Smooth muscle cell (in vitro differentiated cells): Measurements from ENCODE around the gene EPS8L3. TPM values are rescaled to one million over a fixed set of nuclear protein-coding genes. Genes with fewer than 3 reads are reported as not detected.
"Not testable (repeated sequence)": the region's sequence is repeated elsewhere in the genome, so short reads cannot be mapped to it uniquely, and the experiment has no call there.

Source experiments
- DNase-seq: peaks from one replicate; lab custom pipeline; 2025; ENCODE audit not compliant: unreplicated experiment; lab: John Stamatoyannopoulos, UW
- H2AFZ ChIP-seq: fragments of 200-600 bp; sonication (generic); 2 replicates; pipeline ENCODE4 v1.6.0; 2016; ENCODE audit warnings: antibody characterized with exemption, low read depth, mild to moderate bottlenecking
- H3F3A ChIP-seq: fragments of 200-600 bp; sonication (generic); 2 replicates; pipeline ENCODE4 v1.6.0; 2017; ENCODE audit warnings: antibody characterized with exemption, low read depth
- H3K27ac ChIP-seq: fragments of 200-600 bp; sonication (generic); 2 replicates; pipeline ENCODE4 v1.5.1; 2016; ENCODE audit warnings: low read depth, mild to moderate bottlenecking
- H3K27me3 ChIP-seq: fragments of 200-600 bp; sonication (generic); 2 replicates; pipeline ENCODE4 v1.6.1; 2016; ENCODE audit warnings: low read depth, mild to moderate bottlenecking
- H3K36me3 ChIP-seq: fragments of 200-600 bp; sonication (generic); 2 replicates; pipeline ENCODE4 v1.5.1; 2016; ENCODE audit warnings: low read depth
- H3K4me1 ChIP-seq: fragments of 200-600 bp; sonication (generic); 2 replicates; pipeline ENCODE4 v1.5.1; 2016; ENCODE audit warnings: low read depth
- H3K4me2 ChIP-seq: fragments of 200-600 bp; sonication (generic); 2 replicates; pipeline ENCODE4 v1.6.0; 2016; ENCODE audit warnings: mild to moderate bottlenecking
- H3K4me3 ChIP-seq: fragments of 200-600 bp; sonication (generic); 2 replicates; pipeline ENCODE4 v1.5.1; 2016; ENCODE audit warnings: mild to moderate bottlenecking
- H3K79me2 ChIP-seq: fragments of 200-600 bp; sonication (generic); 2 replicates; pipeline ENCODE4 v1.6.0; 2016; ENCODE audit warnings: low read depth, mild to moderate bottlenecking
- H3K9ac ChIP-seq: fragments of 200-600 bp; sonication (generic); 2 replicates; pipeline ENCODE4 v1.6.0; 2016; ENCODE audit warnings: low read depth
- H3K9me3 ChIP-seq: fragments of 200-600 bp; sonication (generic); replicated peaks from 2 replicates; pipeline ENCODE4 v1.5.1; 2016; ENCODE audit warnings: low read depth
- H4K20me1 ChIP-seq: fragments of 200-600 bp; sonication (generic); 2 replicates; pipeline ENCODE4 v1.6.0; 2016; ENCODE audit warnings: low read depth
- WGBS: methylation state at CpG from one replicate; pipeline ENCODE4 v1.1.7; 2016; ENCODE audit warnings: low lambda C conversion rate; 5-methylcytosine and 5-hydroxymethylcytosine counted together
- polyA plus RNA-seq: library from polyadenylated mRNA; unstranded; fragments of >200 nt; fragmentation: Nextera tagmentation; extraction: Ambion mirVana; gene quantifications from 2 replicates; pipeline ENCODE4 v1.2.1, GENCODE V29; 2016
- total RNA-seq: library from RNA; depleted of rRNA; stranded (reverse); fragments of >200 nt; gene quantifications from 2 replicates; pipeline ENCODE4 v1.2.3, GENCODE V29; 2014
- TF ChIP-seq, protein P1 (sequence below): fragments of 200-600 bp; sonication (generic); IDR thresholded peaks from 2 replicates; pipeline ENCODE4 v1.5.1; 2017; ENCODE audit warnings: borderline replicate concordance, mild to moderate bottlenecking, antibody characterized with exemption; ENCODE audit not compliant: insufficient read depth, poor library complexity, severe bottlenecking

The EPS8L3 gene
- total and polyA plus RNA-seq, 2 experiments from 2014 or later: not detected

DNA sequence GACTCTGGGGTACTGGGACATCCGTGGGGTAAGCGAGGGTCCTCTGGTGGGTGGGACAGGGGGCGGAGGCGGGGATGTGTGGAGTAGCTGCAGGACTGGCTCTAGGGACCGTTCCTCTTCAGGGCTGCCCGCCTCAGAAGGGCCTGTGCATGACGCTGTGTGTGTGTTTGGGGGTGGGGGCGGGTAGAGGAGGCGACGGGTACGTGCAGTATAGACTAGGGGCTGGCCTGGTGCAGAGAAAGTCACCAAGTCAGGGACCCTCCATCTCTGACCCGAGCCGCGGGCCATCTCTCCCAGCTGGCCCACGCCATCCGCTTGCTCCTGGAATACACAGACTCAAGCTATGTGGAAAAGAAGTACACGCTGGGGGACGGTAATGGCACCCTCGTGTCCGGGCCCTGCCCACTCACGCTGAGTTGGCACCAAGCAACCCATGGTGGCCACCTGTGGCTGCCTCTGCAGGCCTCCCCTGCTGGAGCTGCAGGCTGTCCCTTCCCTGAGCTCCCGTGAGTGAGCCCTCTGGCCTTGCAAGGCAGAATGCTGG is 51.3 kb downstream of the EPS8L3 start:
- Histone ChIP-seq H3K27me3 (no peaks in the 10 kb centered on the region), H3K36me3 (no peaks in the 10 kb centered on the region), H3K4me3 (no peak overlapping the region), H4K20me1 (no peaks in the 10 kb centered on the region), H3K9me3 (peaks cover 4% of the 10 kb centered on the region), H2AFZ (no peak overlapping the region), H3F3A (no peaks in the 10 kb centered on the region), H3K4me1 (no peaks in the 10 kb centered on the region), H3K4me2 (no peak overlapping the region), H3K79me2 (no peaks in the 10 kb centered on the region), H3K9ac (no peak overlapping the region), H3K27ac (no peak overlapping the region)
- TF ChIP-seq, protein P1, sequence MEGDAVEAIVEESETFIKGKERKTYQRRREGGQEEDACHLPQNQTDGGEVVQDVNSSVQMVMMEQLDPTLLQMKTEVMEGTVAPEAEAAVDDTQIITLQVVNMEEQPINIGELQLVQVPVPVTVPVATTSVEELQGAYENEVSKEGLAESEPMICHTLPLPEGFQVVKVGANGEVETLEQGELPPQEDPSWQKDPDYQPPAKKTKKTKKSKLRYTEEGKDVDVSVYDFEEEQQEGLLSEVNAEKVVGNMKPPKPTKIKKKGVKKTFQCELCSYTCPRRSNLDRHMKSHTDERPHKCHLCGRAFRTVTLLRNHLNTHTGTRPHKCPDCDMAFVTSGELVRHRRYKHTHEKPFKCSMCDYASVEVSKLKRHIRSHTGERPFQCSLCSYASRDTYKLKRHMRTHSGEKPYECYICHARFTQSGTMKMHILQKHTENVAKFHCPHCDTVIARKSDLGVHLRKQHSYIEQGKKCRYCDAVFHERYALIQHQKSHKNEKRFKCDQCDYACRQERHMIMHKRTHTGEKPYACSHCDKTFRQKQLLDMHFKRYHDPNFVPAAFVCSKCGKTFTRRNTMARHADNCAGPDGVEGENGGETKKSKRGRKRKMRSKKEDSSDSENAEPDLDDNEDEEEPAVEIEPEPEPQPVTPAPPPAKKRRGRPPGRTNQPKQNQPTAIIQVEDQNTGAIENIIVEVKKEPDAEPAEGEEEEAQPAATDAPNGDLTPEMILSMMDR: no peak
- no peak for DNase-seq
- whole genome bisulfite sequencing: 93% methylated on average over 10 of the region's 22 CpGs

DNA sequence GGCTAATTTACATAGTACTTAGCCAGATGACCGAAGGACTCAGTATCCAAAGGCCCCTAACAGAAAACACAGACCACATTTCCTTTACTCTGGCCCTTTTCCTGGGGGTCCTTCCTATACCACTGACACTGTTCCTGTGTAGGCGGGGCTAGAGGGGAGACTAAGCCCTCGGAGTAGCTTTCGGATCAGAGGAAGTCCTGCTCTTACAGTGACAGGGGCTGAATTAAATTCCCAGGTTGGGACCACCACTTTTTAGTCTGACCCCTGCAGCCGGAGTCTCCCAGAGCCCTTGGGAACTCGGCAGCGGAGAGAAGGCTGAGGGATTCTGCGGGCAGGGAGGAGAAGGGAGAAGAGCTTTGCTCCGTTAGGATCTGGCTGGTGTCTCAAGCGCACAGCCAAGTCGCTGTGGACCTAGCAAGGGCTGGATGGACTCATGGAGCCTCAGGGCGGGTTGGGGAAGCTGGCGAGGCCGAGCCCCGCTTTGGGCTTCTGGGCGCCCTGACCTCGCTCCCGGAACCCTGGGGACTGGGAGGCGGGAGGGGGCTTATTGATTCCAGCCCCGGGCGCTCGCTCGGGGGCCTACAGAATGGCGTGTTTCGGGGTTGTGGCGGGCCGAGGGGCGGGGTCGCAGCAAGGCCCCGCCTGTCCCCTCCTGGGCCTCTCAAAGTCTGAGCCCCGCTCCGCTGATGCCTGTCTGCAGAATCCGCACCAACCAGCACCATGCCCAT is 52.0 kb downstream of the EPS8L3 start, which contains the start of gene GSTM5:
GSTM5 (plus strand) TSS at position 659 of the 728 bp plus-strand sequence; CDS start at position 721, 62 bp downstream.
- WGBS: 90% methylated on average over 27 of the region's 33 CpGs
- not testable (repeated sequence) for H3K4me2 ChIP-seq, H3K9ac ChIP-seq, H3K4me3 ChIP-seq, H3K79me2 ChIP-seq, H3K4me1 ChIP-seq, H3K9me3 ChIP-seq, DNase-seq, H3K36me3 ChIP-seq, H3K27ac ChIP-seq, H3K27me3 ChIP-seq, H3F3A ChIP-seq, H2AFZ ChIP-seq, H4K20me1 ChIP-seq

DNA sequence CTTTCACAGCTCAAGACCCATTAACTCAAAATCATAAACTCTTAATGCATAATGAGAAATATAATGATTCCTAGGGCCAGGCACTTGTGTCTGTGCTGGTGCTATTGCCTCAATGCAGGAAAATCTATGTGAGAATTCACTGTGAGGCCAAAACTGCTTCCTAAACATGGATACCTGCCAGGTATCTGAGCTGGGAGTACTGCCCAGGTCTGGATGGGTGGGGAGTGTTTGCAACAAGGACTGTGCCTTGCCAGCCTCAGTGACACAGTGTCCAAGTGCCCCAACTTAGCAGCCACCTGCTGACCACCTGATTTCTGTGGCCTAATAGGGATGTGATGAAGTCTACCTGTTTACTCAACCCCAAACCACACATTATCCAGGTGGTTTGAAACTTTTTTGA is 53.9 kb downstream of the EPS8L3 start:
- not testable (repeated sequence) for H3K4me2 ChIP-seq, H3K79me2 ChIP-seq, H3K27ac ChIP-seq, H3F3A ChIP-seq, H4K20me1 ChIP-seq, H3K9ac ChIP-seq, H3K4me3 ChIP-seq, H2AFZ ChIP-seq, H3K36me3 ChIP-seq, H3K27me3 ChIP-seq, DNase-seq, H3K9me3 ChIP-seq, H3K4me1 ChIP-seq

DNA sequence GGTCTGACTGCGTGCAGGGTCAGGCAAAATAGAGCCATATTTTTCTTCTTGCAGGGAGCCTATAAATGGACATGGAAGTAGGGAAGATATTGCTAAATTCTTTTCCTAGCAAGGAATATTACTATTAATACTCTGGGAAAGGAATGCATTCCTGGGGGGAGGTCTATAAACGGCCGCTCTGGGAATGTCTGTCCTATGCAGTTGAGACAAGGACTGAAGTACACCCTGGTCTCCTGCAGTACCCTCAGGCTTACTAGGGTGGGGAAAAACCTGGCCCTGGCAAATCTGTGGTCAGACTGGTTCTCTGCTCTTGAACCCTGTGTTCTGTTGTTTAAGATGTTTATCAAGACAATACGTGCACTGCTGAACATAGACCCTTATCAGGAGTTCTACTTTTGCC is 54.8 kb downstream of the EPS8L3 start:
- H3K4me2 ChIP-seq, H4K20me1 ChIP-seq, H2AFZ ChIP-seq, H3K9ac ChIP-seq, DNase-seq, H3F3A ChIP-seq, H3K27ac ChIP-seq, H3K79me2 ChIP-seq, H3K4me1 ChIP-seq, H3K27me3 ChIP-seq, H3K4me3 ChIP-seq, H3K36me3 ChIP-seq, H3K9me3 ChIP-seq: not testable (repeated sequence)
- 72% methylated on average over 4 of the region's 4 CpGs for WGBS

DNA sequence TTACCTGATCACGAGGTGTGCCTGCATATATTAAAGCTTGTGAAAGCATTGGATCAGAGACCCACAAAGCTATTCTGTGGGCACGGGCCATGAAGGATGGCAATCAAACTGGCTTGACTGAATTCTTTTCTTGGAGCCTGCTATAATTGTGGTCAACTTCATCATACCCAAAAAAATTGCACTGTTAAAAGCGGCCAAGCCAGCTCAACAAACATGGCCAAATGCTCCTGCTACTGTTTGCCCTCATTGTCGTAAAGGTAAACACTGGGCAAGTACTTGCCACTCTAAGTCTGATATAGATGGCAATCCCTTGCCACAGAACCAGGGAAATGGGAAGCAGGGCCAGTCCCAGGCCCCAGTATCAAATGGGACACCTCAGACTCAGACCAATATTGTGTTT is 58.3 kb downstream of the EPS8L3 start:
- H3K27ac ChIP-seq: no peak overlapping the region
- TF ChIP-seq, protein P1: no peak
- no peaks in the 10 kb centered on the region for H3K36me3 ChIP-seq
- no peaks in the 10 kb centered on the region for H3K4me1 ChIP-seq
- no peak overlapping the region for H2AFZ ChIP-seq
- H3K4me2 ChIP-seq: no peak overlapping the region
- peaks cover 4% of the 10 kb centered on the region for H3K9me3 ChIP-seq
- H4K20me1 ChIP-seq: no peaks in the 10 kb centered on the region
- H3K79me2 ChIP-seq: no peaks in the 10 kb centered on the region
- no peaks in the 10 kb centered on the region for H3K27me3 ChIP-seq
- H3K9ac ChIP-seq: no peak overlapping the region
- WGBS: 80% methylated on average over 4 of the region's 4 CpGs
- H3K4me3 ChIP-seq: no peak overlapping the region
- no peaks in the 10 kb centered on the region for H3F3A ChIP-seq
- no peak for DNase-seq
